ENCODE measurements around the gene CNOT2. TPM values are rescaled to one million over a fixed set of nuclear protein-coding genes. Genes with fewer than 3 reads are reported as not detected.

The CNOT2 gene
- total RNA-seq, 2 donors from 2014 or later: 57.2 to 142 TPM

- no peaks in the 10 kb centered on the region for H3K9me3 ChIP-seq
- WGBS: 84% methylated on average over 2 of the region's 2 CpGs
- H3K4me3 ChIP-seq: no peak overlapping the region
- TF ChIP-seq POLR2A (IDR thresholded peaks at IDR 0.05) (no peak), POLR2AphosphoS5 (IDR thresholded peaks at IDR 0.05) (no peak)
- TF ChIP-seq, protein P1, sequence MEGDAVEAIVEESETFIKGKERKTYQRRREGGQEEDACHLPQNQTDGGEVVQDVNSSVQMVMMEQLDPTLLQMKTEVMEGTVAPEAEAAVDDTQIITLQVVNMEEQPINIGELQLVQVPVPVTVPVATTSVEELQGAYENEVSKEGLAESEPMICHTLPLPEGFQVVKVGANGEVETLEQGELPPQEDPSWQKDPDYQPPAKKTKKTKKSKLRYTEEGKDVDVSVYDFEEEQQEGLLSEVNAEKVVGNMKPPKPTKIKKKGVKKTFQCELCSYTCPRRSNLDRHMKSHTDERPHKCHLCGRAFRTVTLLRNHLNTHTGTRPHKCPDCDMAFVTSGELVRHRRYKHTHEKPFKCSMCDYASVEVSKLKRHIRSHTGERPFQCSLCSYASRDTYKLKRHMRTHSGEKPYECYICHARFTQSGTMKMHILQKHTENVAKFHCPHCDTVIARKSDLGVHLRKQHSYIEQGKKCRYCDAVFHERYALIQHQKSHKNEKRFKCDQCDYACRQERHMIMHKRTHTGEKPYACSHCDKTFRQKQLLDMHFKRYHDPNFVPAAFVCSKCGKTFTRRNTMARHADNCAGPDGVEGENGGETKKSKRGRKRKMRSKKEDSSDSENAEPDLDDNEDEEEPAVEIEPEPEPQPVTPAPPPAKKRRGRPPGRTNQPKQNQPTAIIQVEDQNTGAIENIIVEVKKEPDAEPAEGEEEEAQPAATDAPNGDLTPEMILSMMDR (IDR thresholded peaks at IDR 0.05): no peak
- H3K27ac ChIP-seq: no peak overlapping the region
- H3K27me3 ChIP-seq (replicated peaks; ENCODE audit: insufficient read depth): no peaks in the 10 kb centered on the region
- intact Hi-C loops (cut with DNase I): no loop called here
- H3K36me3 ChIP-seq: no peaks in the 10 kb centered on the region
- no peaks in the 10 kb centered on the region for H3K4me1 ChIP-seq (replicated peaks)
- DNase-seq (ENCODE audit: low spot score): no peak
These were observed 28.1 kb upstream of the CNOT2 start for GRCh38 chr12:70214972-70215617.

GRCh38 chr12:70217416-70217815 lies 25.8 kb upstream of the CNOT2 start:
- no peak overlapping the region for H3K4me3 ChIP-seq
- H3K27me3 ChIP-seq (replicated peaks; ENCODE audit: insufficient read depth): no peaks in the 10 kb centered on the region
- H3K27ac ChIP-seq: no peak overlapping the region
- DNase-seq (ENCODE audit: low spot score): no peak
- TF ChIP-seq, protein P1 (IDR thresholded peaks at IDR 0.05): no peak
- TF ChIP-seq POLR2A (IDR thresholded peaks at IDR 0.05) (no peak), POLR2AphosphoS5 (IDR thresholded peaks at IDR 0.05) (no peak)
- no peaks in the 10 kb centered on the region for H3K4me1 ChIP-seq (replicated peaks)
- no peaks in the 10 kb centered on the region for H3K36me3 ChIP-seq
- intact Hi-C loops (cut with DNase I): no loop called here
- no peaks in the 10 kb centered on the region for H3K9me3 ChIP-seq

DNA sequence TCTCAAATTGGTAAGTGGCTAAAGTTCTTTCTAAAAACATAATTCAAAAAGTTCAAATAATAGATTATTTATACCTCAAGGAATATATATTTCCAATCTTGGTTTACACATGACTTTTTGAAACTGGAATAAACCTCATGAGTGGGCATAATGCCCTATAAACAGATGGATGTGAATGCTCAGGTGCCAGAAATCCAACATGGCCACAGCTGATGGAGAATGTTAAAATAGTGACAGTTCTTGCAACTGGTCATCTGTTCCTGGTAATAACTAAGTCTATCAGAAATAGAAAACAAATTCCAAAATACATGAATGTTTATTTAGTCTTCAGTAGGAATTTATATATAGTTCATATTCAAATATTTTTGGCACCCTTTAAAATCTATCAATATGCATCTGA lies 21.6 kb upstream of the CNOT2 start:
- DNase-seq (ENCODE audit: low spot score): no peak
- no peaks in the 10 kb centered on the region for H3K36me3 ChIP-seq
- H3K4me1 ChIP-seq (replicated peaks): no peaks in the 10 kb centered on the region
- intact Hi-C loops (cut with DNase I): no loop called here
- no peak overlapping the region for H3K27ac ChIP-seq
- H3K9me3 ChIP-seq: no peaks in the 10 kb centered on the region
- TF ChIP-seq, protein P1 (IDR thresholded peaks at IDR 0.05): no peak
- TF ChIP-seq POLR2AphosphoS5 (IDR thresholded peaks at IDR 0.05) (no peak), POLR2A (IDR thresholded peaks at IDR 0.05) (no peak)
- no peaks in the 10 kb centered on the region for H3K27me3 ChIP-seq (replicated peaks; ENCODE audit: insufficient read depth)
- no peak overlapping the region for H3K4me3 ChIP-seq

GRCh38 chr12:70227911-70228310 lies 15.3 kb upstream of the CNOT2 start:
- Histone ChIP-seq H3K27ac (no peak overlapping the region), H3K4me1 (replicated peaks) (no peaks in the 10 kb centered on the region)
- intact Hi-C loops (cut with DNase I): no loop called here

More at GRCh38 chr12:70227911-70228310, 15.3 kb upstream of the CNOT2 start:
- Histone ChIP-seq H3K27me3 (replicated peaks; ENCODE audit: insufficient read depth) (no peaks in the 10 kb centered on the region), H3K9me3 (no peaks in the 10 kb centered on the region), H3K36me3 (no peaks in the 10 kb centered on the region), H3K4me3 (no peak overlapping the region)
- 92% methylated on average over 2 of the region's 2 CpGs for WGBS
- DNase-seq (ENCODE audit: low spot score): no peak
- TF ChIP-seq, protein P1 (IDR thresholded peaks at IDR 0.05): no peak
- TF ChIP-seq POLR2A (IDR thresholded peaks at IDR 0.05) (no peak), POLR2AphosphoS5 (IDR thresholded peaks at IDR 0.05) (no peak)
